Stimulated activated CD4-positive, alpha-beta T cell treated with anti-CD3 and anti-CD28 coated beads, Interleukin-15, amount 100 ng/mL, for 1 hour (primary cell): ENCODE data around the gene PCBP3.
A peak's percentile ranks its signal among the peaks of the same experiment; 100 is the strongest.

Source experiments
- DNase-seq, 2 donors: peaks; one replicate each; pipeline ENCODE4 v3.0.0-alpha.2; 2020; ENCODE audit warnings: low read depth in 1 of 2, low spot score in 1 of 2

Gene PCBP3

DNA sequence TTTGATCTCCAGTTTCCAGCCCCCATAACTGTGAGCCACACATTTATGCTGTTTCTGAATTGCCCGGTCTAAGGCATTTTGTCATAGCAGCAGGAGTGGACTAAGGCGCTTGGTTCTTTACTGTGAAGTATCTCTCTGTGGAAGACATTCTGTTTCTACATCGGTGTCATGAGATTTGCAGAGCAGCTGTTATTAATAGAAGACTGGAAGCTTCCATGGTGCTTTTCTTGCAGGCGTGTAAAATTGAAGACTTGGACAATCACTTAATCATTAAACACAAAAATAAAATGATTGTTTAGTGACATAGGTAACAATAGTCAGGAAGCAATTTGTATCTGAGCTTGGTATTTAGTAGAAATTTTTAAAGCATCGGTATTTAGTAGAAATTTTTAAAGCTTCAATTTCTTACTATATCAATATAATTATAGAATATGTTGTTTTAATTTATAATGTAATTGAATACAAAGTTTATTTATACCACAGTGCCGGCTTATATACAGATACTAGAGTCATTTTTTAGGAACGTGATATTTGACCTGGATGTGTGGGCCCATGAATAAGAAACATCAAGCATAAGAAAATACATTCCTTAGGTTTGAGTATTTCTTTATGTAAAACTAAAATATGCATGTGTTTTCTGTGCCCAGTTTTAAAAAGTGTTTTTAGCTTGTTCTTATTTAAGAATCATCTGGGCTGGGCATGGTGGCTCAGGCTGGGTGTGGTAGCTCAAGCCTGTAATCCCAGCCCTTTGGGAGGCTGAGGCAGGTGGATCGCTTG lies 277.5 kb downstream of the PCBP3 start:
- DNase-seq: no peak

DNA sequence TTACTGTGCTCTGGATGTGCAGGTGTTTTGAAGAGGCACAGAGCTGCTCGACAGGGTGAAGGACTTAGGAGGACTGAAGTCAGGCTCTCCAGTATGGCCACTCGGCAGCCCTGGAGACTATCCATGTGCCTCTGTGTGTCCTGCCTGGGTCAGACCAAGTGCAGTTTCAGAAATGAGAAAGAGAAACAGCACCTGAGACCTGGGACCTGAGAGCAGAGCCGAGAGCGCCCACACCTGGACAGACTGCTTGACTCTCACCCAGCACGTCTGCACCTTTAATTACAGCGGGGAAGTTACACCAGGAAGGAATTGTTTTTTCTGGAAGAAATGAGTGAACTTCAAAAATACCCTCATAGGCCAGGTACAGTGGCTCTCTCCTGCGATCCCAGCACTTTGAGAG lies 278.4 kb downstream of the PCBP3 start:
- no peak for DNase-seq

DNA sequence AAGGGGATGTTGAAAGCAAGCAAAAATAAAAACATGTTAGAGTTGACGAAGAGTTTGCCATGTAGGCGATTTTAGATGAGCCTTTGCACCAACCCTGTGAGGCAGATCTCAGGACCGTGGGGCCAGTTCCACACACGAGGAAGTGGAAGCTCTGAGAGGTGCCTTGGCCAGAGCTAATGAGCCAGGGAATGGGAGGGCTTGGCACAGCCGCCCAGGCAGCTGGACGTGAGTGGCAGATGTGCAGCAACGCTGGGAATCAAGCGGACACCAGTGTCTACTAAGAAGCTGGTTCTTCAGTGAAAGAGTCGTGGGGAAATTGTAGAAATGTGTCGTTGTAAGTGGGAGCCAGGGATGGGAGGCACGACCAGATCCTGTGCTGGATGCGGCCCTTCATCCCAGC lies 279.1 kb downstream of the PCBP3 start:
- no peak for DNase-seq

DNA sequence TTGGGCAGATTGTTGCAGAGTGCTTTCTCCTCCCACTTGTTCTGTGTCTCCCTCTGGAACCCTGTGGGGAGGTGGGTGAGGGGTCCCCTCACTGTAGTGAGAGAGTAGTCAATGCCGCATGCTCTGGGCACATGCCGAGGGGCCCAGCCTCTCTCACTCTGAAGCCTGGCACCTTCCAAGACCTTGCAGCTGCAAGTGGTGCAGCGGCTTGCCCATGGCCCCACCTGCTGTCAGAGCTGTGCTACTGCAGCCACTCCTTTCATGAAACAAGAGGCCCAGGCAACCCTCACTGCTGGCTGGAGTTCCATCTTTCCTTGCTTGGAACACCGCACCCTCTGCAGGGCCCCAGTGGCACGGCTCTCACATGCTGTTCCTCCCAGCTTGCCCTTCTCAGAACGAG lies 279.6 kb downstream of the PCBP3 start:
- DNase-seq: peak; percentile 25 to 48

DNA sequence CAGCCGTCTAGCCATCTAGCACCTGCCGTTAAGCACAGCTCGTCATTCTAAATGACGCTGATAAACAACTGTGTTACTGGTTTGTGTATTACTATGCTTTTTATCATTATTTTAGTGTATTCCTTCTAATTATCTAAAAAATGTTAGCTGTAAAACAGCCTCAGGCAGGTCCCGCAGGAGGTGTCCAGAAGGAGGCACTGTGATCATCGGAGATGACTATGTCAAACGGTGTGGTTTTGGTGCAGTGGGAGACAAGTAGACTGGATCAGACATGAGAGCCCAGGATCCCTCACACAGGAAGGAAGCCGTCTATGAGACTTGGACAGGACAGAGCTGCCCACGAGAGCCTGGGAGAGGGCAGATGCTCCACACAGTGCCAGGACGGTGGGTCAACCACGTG lies 282.8 kb downstream of the PCBP3 start:
- no peak for DNase-seq

DNA sequence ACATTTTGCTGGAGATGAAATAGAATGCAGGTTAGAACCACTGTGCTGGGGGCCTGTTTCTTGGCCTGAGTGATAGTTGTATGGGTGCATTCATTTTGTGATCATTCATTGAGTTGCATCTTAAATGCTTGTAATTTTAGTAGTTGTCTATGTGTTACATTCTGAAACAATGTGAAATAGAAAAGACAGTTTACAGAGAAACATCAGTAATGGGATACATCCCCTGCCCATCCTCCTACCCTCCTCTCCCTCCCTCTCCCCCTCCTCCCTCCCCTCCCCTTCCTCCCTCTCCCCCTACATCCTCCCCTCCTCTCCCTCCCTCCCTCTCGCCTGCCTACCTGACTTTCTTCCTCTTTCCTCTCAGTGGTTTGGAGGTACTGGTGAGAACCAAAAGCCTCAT lies 283.5 kb downstream of the PCBP3 start:
- DNase-seq: no peak

DNA sequence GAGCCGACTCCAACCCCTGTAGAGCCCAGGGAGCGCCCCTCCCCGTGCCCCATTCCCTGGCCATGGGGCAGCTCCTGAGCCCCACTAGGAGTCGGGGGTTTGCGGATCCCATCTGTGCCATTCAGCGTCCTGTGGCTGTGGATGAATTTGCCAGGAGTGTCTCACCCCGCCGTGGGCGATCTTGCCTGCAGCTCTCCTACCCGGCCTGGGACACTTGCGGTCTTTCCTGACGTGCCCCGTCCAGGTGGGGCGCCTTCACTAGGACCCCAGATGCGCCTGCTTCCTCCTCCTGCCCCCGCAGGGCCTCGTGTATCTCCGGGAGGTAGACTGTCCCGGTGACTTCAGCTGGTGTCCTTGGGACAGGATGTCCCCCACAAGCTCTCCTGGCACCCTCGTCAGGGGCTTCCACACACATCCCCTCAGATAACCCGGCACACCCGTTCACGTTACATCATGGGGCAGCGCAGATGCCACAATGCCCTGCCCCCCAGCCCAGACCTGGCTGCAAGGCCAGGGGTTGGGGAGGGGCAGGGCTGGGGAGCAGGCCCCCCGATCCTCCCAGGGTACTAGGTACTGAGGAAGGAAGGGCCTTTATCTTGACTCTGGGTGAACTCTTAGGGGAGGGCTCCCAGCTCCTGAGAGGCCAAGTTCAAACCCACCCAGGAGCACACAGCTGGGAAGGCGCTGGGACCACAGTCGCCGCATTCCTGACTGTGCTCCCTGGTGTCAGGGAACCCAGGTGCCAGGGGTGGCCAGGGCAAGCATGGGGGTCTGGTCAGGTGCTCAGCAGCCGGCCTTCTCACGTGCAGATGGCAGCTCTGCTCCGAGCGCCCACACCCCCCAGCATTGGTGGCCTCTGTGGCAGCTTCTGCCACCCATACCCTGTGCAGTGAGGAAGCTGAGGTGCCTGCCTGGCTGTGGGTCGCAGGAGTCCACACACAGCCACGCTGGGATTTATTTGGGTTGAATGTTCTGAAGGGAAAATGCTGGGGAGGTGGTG lies 284.6 kb downstream of the PCBP3 start:
- no peak for DNase-seq

DNA sequence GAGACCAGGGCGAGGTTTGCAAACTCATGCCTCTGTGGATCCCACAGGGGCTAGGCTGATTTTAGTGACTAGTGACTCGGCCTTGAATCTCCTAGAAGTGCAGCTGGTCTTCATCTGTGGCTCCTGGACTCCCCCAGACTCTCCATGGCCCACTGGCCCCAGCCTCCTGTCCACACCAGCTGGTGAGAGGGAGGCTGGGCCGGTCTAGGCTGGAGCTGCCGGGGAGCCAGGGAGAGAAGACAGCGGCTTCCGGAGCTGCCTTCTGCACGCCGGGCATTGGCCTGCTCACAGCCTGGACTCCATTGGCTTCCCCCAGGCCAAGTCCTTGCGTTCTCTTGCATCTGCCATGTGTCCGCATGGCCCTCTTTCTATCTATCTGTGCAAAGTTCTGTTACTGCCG lies 285.9 kb downstream of the PCBP3 start:
- no peak for DNase-seq

DNA sequence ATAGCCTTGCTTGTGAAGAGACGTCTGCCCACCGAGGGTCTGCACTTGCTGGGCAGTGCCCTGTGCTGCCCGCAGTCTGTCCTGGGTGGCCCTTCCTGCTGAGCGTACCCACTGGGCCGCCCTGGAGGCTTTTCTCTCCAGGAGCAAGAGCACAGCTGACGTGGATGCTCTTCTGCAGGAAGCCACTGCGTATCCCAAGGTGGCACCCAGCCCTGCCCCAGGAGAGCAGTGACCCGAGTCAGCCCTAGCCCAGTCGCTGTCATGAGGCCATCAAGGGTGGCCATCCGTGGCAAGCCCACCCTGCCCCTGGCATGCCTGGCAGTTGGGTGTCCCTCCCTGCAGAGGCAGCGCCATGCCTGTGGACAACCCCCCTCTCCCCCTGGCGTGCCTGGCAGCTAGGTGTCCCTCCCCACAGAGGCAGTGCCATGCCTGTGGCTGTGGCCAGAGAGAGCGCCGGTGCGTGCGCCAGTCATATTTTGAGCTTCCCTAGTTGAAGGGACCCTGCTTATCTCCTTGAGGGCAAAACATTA lies 286.8 kb downstream of the PCBP3 start:
- no peak for DNase-seq

DNA sequence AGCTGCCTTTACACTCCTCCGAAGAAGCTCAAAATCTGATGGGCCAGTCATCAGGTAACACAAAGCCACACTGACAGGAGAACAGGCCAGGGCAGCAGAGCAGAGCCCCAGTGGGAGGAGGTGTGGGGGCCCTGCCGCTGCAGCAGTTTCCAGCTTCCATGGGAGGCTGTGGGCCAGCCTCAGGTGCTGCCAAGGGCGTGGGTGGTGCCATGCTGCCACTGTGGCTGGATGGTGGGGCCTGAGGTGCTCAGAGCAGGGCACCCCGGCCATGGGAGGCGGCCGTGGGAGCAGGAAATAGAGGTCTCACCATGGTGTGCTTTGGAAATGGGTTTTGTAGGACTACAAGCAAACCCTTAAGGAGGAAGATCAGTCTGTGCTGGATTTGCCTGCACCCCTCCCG lies 287.3 kb downstream of the PCBP3 start:
- no peak for DNase-seq

DNA sequence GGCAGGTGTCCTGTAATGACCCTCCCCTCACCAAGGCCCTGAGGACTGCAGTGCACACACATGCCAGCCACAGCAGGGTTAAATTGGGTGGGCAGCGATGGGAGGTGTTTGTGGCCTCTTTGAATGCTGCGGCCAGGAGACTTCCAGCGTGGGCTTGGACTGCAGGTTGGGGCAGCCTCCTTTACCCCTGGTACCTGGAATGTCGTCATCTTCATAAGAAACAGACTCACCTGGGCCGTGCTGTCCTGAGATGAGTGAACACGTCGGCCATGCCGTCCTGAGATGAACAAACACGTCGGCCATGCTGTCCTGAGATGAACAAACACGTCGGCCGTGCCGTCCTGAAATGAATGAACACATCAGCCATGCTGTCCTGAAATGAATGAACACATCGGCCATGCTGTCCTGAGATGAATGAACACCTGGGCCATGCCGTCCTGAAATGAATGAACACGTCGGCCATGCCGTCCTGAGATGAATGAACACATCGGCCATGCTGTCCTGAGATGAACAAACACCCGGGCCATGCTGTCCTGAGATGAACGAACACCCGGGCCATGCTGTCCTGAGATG lies 288.0 kb downstream of the PCBP3 start:
- DNase-seq: no peak

DNA sequence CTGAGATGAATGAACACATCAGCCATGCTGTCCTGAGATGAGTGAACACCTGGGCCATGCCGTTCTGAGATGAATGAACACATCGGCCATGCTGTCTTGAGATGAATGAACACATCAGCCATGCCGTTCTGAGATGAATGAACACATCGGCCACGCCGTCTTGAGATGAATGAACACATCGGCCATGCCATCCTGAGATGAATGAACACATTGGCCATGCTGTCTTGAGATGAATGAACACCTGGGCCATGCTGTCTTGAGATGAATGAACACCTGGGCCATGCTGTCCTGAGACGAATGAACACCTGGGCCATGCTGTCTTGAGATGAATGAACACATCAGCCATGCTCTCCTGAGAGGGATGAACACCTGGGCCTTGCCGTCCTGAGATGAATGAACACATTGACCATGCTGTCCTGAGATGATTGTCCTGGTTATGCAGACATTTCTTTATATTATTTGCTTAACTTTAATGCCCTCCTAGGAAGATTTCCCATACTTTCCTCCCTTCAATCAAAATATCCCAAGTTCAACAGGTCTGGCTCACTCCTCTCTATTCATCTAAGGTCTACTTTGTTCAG lies 289.5 kb downstream of the PCBP3 start:
- DNase-seq: no peak

DNA sequence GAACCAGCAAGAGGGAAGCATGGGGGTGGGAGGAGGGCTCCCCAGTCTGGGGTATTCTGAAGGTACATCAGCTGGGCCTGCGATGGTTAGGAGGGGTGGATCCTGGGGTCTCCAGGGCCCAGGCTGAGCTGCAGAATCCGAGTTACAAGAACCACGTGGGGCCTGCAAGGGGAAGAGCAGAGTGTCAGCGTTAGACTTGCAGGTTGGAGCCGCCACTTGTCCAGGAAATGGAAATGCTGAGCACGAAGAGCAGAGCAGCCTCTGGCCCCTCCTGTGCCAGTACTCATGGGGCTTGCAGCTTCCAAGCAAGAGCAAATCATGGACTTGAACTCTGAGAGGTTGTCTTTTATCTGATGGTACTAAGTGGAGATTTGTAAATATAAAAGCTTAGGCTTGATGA lies 290.6 kb downstream of the PCBP3 start:
- no peak for DNase-seq

DNA sequence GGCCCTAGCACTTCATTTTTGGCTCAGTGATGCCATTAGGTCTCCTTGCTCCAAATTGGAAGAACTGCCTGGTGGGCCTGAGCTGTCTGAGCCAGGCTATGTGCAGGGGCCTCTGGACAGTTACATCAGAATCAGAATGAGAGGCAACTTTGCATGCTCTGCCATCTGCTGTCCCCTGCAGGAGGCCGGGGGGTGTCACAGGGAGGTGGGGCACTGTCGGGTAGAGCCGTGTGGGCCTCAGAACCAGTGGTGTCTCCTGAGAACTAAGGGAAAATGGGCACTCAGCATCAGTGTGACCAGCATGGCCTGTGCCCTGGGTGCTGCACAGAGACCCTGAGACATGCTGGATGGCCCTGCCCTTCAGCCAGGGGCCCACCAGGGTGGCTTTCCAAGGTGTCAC lies 291.0 kb downstream of the PCBP3 start:
- no peak for DNase-seq

DNA sequence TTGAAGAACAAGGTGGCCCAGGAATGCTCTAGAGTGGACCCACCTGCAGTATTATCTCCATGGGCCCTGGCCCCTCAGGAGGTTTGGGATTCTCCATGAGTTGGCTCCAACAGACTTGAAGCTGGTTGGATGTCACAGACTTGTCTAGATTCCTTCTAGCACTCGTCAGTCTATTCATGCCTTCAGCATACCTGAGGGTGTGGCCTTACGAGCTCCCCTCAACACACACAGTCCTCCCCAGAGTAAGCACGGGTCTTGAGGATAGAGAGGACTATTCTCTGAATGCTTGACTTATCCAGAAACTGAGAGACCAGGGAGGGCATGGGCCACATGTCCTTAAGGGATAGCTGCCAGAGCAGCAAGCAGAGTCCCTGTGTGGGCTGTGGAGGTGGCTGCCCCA lies 292.1 kb downstream of the PCBP3 start:
- DNase-seq: no peak

DNA sequence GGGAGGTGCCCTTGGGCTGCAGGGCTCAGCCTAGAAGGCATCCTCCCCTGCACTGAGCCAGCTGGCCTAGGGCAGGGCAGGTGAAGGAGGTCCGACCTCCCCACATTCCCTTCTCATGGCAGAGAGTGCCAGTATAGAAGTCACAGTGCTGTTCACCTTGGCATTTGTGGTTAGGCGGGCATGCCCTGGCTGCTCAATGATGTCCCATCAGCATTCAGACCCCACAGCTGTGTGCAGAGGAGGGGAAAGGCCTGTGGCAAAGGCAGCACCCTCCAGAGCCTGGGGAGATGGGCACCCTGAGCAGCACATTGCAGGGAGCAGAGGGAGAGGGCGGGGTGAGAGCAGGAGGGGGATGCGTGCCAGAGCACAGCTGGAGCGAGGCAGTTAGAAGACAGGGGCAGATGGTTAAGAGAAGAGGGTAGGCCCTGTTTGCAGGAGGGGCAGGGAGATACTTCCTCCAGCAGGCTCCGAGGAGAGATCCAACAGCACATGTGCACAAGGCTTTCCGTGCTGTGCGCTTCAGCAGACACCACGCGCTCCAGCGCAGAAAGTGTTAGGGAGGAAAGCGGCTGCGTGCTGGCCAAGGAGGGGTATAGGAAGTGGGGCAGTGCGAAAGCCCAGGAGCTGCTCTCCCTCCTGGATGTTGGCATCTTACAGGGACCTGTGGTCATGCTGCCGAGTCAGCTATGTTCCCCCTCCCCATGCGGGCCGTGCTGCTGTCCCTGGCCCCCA lies 294.4 kb downstream of the PCBP3 start:
- no peak for DNase-seq

DNA sequence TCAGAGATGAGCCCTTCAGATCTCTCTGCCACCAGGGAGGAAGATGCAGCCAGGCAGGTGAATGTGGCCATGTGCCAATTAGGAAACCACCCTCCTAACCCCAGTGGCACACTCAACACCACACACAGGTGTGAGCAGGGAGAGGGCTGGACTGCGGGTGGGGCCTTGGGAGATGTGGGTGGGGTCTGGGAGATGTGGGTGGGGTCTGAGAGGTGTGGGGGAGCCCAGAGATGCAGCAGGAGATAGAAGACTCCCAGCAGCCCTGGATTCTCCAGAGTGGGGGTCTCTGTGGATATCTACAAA lies 294.9 kb downstream of the PCBP3 start:
- DNase-seq: no peak

DNA sequence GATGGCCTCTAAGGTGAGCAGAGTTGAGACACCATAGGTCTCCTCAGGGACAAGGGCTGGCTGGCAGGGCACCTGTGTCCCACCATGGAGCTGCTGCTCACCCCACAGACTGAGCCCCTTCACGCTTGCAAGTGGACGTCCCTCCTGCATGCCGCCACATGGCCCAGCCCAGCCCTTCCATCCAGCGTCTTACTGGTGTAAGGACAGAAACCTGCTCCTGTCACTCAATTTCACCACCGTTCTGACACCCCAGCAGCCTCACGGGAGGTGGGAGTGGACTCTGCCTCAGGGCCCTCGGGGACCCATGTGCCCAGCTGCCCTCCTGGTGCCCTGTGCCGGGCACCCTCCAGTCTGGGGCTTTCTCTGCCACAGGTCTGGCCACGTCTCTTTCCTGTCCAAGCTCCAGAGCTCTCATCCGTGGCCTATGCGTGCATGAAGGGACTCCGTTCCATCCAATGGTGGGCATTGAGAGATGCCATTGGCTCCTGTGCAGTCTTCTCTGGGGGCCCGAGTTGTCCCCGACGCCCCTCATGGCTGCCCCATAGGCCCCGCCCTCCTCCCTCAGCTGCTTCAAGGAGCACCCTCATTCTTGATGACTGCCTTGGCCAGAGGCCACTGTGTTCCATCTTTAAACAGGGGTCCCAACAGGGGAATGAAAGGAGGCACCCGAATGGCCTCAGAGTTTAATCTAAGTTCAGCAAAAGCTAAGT lies 295.4 kb downstream of the PCBP3 start:
- DNase-seq: no peak

DNA sequence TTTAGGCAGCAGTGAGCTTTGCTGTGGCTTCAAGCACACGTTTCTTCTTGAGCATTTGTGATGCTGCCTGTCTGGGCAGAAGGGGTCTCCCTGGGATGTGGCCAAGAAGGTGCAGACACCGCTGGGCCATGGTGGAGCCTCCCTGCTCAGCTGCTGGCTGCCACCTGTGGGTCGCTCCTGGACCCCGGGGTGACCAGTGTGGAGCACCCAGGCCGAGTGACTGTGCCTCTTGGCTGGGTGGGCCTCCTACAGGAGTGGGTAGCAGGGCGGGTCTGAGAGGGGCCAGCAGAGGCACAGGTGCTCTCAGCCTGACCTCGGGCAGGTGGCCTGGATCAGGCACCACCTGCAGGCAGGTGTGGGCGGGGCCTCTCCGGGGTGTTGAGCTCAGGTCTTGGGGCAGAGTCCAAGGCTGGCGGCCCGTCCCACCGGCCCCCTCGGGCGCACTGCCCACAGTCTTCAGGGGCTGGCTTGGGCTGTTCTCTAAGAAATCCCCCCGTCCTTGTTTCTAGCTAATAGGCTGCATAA lies 296.1 kb downstream of the PCBP3 start:
- no peak for DNase-seq

DNA sequence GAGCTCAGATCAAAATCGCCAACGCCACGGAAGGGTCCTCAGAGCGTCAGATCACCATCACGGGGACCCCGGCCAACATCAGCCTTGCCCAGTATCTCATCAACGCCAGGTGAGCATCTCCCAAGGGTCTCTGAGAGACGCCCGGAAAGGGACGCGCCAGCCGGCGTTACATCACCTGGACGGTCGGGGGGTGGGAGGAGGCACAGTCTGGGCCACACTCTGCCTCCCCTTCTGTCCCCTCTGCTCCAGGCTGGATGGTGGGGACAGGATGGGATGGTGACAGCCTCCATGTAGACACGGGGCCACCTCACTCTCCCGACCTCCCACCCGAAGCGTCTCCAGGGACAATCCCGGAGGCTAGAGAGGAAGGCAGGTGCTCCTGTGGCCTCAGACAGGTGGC lies 296.6 kb downstream of the PCBP3 start:
- DNase-seq: no peak
